WERI-Rb-1 (cell line): Measurements from ENCODE around the gene ATP2B3.

Experiments
- DNase-seq: peaks from one replicate; pipeline ENCODE4 v3.0.0-alpha.2; 2020
- H3K27ac ChIP-seq: fragments of 250-450 bp; sonication (Bioruptor Pico); 2 replicates; pipeline ENCODE4 v1.5.1; 2020; ENCODE audit warnings: mild to moderate bottlenecking, moderate library complexity
- H3K27me3 ChIP-seq: fragments of 250-450 bp; sonication (Bioruptor Pico); 2 replicates; pipeline ENCODE4 v1.5.1; 2021; ENCODE audit warnings: mild to moderate bottlenecking, low read depth, moderate library complexity; ENCODE audit not compliant: insufficient read depth, severe bottlenecking
- H3K36me3 ChIP-seq: fragments of 250-450 bp; sonication (Bioruptor Pico); 2 replicates; pipeline ENCODE4 v1.5.1; 2020; ENCODE audit warnings: mild to moderate bottlenecking, moderate library complexity
- H3K4me3 ChIP-seq: 2 replicates; pipeline ENCODE4 v1.5.1; 2011; ENCODE audit warnings: low read depth, mild to moderate bottlenecking, control low read depth, low read length
- H3K9me3 ChIP-seq: fragments of 250-450 bp; sonication (Bioruptor Pico); 2 replicates; pipeline ENCODE4 v1.5.1; 2021; ENCODE audit warnings: mild to moderate bottlenecking, moderate library complexity; ENCODE audit not compliant: severe bottlenecking
- TF ChIP-seq, protein P1 (sequence below): IDR thresholded peaks from 2 replicates; pipeline ENCODE4 v1.5.1; 2011; ENCODE audit warnings: low read depth, mild to moderate bottlenecking, control low read depth, inconsistent platforms, low read length

ATP2B3 gene

DNA sequence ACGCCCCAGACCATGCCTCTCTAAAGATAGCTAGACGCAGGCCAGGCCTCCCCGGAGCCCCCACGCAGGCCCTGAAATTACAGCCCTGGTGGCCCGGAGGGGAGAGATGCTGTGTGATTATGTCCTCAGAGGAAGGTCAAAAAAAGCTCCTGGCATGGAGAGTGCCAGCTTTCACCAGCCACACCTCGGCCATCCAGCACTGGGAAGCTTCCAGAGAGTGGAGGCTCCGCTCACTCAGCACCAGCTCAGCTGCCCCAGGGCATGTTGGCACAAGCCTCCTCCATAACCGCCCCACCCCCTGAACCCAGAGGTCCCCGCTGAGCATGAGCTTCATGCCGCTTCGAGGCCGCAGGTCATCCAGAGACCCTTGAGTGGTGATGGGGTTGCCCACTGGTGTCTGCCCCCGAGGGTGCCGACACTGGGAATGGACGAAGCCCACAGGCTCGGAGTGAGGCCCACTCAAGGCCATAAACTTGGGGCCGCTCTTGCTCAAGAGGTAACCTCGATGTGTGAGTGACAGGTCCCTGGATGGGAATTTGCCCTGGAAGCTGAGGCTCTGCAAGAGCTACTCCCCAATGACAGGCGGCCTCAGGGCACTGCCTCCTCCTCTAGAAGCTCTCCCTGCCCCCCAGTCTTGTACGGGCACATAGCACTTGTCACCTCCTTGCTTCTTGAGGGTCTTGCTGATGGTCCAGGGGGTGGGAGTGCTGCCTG is 27.1 kb upstream of the ATP2B3 start:
- TF ChIP-seq, protein P1, sequence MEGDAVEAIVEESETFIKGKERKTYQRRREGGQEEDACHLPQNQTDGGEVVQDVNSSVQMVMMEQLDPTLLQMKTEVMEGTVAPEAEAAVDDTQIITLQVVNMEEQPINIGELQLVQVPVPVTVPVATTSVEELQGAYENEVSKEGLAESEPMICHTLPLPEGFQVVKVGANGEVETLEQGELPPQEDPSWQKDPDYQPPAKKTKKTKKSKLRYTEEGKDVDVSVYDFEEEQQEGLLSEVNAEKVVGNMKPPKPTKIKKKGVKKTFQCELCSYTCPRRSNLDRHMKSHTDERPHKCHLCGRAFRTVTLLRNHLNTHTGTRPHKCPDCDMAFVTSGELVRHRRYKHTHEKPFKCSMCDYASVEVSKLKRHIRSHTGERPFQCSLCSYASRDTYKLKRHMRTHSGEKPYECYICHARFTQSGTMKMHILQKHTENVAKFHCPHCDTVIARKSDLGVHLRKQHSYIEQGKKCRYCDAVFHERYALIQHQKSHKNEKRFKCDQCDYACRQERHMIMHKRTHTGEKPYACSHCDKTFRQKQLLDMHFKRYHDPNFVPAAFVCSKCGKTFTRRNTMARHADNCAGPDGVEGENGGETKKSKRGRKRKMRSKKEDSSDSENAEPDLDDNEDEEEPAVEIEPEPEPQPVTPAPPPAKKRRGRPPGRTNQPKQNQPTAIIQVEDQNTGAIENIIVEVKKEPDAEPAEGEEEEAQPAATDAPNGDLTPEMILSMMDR = no peak
- peak overlapping the region; percentile 65; the same call in 1 of the 2 replicates for H3K27ac ChIP-seq
- no peak overlapping the region for H3K4me3 ChIP-seq
- no peak for DNase-seq
- H3K9me3 ChIP-seq = no peaks in the 10 kb centered on the region
- H3K36me3 ChIP-seq = no peaks in the 10 kb centered on the region
- peaks cover 25% of the 10 kb centered on the region for H3K27me3 ChIP-seq

DNA sequence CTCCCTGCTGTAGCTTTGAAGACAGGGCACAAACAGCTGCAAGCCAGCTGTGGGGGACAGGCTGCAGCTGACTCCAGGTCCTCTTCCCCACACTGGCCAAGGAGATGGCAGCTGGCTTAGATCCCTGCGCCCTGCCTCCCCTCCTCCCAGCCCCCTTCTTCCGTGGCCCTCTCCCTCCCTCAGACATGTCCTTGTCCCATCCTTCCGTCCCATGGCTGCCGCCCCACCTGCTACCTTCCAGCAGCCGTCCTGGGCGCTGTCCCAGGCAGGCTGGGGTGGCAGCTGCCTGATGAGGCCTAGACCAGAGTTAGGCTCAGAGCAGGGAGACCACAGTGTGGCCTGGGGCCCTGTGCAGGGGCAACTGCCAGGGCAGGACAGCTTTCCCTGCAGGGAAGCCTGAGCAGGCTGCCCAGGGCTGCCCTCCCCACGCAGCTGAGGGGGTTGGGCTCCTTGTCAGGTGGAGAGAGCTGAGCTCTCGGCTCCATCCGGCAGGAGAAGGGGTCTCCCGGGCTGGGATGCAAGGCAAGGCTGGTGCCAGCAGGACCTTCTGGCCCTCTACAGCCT is 26.0 kb upstream of the ATP2B3 start:
- peak; percentile 65 for DNase-seq
- H3K4me3 ChIP-seq = no peak overlapping the region
- H3K36me3 ChIP-seq = no peaks in the 10 kb centered on the region
- peak overlapping the region; percentile 65 for H3K27ac ChIP-seq
- TF ChIP-seq, protein P1 = no peak
- H3K9me3 ChIP-seq = no peaks in the 10 kb centered on the region
- peaks cover 33% of the 10 kb centered on the region for H3K27me3 ChIP-seq

DNA sequence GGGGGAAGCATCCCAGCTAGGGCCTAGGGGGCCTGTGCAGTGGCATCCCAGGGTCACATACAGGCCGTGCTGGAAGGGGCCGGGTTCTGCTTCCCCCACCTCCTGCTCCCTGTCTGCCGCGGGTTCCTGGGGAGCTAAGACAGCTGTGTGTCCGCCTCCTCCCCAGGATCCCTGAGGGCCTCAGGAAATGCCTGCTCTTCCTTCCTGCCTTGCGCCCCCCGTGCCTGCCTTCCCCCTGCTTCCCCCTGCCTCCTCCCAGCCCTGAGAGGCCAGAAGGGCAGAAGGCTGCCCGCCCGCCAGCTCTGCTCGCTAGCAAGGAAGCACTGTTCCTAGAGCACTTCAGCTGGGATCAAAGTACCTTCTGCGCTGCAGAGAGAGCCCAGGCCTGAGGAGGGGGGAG is 25.5 kb upstream of the ATP2B3 start:
- Histone ChIP-seq H3K27ac (peak overlapping the region; percentile 65), H3K27me3 (peaks cover 34% of the 10 kb centered on the region), H3K4me3 (no peak overlapping the region), H3K9me3 (no peaks in the 10 kb centered on the region), H3K36me3 (no peaks in the 10 kb centered on the region)
- no peak for DNase-seq
- TF ChIP-seq, protein P1 = no peak

DNA sequence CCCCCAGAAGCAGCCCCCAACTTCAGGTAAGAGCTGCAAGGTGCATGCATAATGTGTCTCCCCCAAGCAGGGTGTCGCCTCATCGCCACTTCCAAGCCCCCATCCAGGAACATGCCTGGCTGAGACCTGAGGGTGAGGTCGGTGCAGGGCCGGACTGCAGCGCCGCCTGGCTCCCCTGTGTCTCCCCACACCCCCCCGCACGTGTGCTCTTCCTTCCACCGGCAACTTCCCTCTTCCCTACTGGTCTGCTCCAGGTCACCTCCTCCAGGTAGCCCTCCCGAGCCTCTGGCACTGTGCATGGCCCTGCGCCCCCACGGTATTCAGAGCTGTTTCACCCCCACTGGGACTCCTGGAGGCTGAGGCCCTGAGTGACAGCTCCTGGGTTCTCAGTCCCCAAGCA is 24.9 kb upstream of the ATP2B3 start:
- TF ChIP-seq, protein P1 = no peak
- H3K9me3 ChIP-seq = no peaks in the 10 kb centered on the region
- H3K27me3 ChIP-seq = peaks cover 30% of the 10 kb centered on the region
- no peak for DNase-seq
- H3K36me3 ChIP-seq = no peaks in the 10 kb centered on the region
- no peak overlapping the region for H3K4me3 ChIP-seq
- peak overlapping the region; percentile 65; the same call in 1 of the 2 replicates for H3K27ac ChIP-seq

DNA sequence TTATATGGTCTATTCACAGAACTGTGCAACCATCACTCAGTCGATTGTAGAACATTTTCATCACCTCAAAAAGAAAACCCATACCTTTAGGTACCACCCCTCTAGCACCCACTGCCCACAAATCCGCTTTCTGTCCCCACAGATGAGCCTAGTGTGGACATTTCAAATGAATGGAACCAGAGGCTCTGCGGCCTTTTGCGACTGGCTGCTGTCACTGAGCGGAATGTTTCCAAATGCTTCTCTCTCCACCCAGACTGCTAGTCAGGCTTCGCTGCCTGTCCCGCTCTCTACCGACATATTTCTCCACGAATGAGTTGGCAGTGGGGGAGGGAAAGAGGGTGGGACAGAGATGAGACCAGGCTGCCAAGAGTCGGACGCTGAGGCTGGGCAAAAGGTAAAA is 24.4 kb upstream of the ATP2B3 start:
- DNase-seq = no peak
- Histone ChIP-seq H3K27ac (no peak overlapping the region), H3K4me3 (no peak overlapping the region), H3K36me3 (no peaks in the 10 kb centered on the region), H3K27me3 (peaks cover 25% of the 10 kb centered on the region), H3K9me3 (no peaks in the 10 kb centered on the region)
- TF ChIP-seq, protein P1 = no peak

DNA sequence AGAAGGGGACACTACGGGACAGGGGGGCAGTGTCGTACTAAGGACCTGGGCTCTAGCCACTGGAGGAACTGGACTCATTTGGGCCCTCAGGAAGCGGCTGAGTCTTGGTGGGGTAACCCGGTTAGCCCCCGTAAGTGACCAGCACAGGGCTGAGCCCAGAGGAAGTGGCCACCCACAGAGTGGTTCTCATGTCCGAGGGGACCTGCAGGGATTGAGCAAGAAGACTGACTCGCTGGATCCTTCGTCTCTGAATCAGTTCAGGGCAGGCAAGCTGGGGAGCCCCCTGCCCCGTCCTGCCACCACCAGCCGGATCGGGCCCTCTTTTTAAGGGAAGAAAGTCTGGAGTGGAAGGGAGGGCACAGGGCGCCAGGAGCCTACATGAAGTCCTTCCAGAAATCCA is 23.4 kb upstream of the ATP2B3 start:
- Histone ChIP-seq H3K4me3 (no peak overlapping the region), H3K27ac (peak overlapping the region; percentile 6; the same call in 1 of the 2 replicates)

More for the DNA sequence above, 23.4 kb upstream of the ATP2B3 start:
- Histone ChIP-seq H3K9me3 (no peaks in the 10 kb centered on the region), H3K36me3 (no peaks in the 10 kb centered on the region), H3K27me3 (peaks cover 29% of the 10 kb centered on the region)
- TF ChIP-seq, protein P1 = no peak
- no peak for DNase-seq
